HG02610 (cell line): ENCODE data around the gene DOCK4.

Experiments used
- ATAC-seq: cut with Tn5 transposase; IDR thresholded peaks from one replicate; pipeline ENCODE4 v1.9.1; 2021; ENCODE audit warnings: mild to moderate bottlenecking, moderate library complexity; ENCODE audit not compliant: unreplicated experiment

DOCK4 gene

DNA sequence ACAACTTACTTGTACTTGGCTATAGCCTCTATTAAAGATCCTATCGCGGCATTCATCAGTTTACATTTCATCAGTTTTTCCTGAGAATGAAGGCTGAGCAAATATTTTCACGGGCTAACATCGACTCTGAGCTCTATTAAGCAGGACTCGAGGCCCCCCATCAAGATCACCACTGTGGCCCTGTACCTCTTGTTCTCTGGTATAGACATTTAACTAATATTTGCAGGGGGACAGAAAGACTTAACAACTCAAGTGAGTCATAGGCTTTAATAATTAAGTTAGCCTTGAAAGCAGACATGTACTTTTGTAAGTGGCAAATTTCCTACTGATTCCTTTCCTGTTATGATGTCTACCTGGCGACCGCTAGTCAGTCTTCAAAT, 45.4 kb downstream of the DOCK4 start:
- ATAC-seq, result no peak

DNA sequence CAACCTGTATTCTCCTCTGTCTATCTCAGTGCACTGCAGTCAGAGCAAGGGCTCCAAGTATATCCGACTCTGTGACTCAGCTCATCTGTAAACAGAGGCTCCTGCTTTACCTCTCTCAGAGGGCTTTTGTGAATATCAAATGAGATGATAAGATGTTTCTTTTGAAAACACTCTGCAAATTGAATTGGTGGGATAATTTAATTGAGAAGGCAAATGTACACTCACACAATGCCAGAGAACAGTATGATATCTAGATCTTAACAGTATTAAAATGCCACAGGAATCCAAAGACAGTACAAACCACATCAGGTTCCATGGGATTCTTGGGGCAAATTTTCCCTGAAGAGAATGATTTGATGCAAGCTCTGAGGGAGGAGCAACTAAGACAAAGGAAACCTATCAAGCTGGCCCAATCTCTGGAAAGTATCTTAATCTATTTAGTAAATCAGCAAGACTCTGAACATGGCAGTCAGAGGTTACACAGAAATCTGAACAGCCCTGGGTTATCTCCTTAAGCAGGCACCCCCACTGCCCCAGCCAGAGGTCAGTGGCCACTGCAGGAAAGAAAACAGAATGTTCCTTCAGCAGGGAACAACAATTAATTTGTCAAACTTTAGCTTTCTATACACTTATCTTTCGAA, 45.9 kb downstream of the DOCK4 start:
- ATAC-seq, result no peak

- no peak for ATAC-seq
Observed at GRCh38 chr7:112159351-112159750, 46.8 kb downstream of the DOCK4 start.

DNA sequence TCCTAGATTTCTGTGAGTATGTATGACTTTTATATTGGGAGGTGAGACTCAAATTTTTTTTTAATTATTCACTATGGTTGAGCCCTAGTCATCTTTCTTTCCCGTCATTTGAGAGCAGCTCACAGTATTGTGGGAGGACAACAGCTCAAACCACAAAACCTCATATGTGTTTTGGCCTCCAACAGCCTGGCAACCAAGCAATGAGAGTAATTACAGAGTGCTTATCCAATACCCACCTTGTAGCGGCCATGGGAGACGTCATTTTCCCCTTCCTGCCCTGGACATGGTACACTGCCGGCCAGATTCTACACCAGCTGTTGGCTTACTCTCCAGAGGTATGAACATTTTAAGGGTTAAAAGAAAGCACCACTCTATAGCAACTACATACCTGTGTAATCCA, 49.1 kb downstream of the DOCK4 start:
- no peak for ATAC-seq

DNA sequence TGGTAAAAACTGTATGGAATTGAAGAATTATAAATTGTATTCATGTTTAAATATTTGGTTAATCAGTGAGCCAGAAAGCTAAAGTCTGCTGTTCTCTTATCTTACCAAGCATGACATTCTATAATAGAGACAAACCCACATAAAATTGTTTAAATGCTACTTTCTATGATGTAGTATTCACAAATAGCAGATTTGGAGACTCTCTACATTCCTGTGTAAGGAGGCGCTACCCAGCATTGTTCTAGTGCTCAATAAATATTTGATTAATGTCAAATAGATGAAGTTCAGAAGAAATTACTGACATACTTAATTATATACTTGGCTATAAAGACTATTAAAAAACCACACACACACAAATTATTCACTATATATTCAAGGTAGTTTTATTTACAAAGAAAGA, 49.8 kb downstream of the DOCK4 start:
- no peak for ATAC-seq

GRCh38 chr7:112154690-112155089, 51.5 kb downstream of the DOCK4 start:
- no peak for ATAC-seq

DNA sequence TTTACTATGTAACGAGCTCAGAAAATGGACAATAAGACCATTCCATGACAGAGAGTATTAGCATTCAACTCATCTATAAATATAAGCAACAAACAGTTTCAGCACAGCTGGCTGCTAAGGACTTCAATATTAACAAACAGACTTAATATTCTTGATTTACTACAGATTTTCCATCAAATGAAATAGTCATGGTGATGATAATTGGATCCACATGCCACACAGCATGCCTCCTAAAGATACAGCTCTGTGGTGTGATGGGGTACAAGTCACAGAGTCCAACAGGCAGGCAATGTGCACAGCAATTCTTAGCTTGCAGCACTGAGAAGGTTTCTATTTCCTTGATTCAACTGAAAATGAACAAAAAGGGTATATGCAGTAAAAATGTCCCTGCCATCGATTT, 54.0 kb downstream of the DOCK4 start:
- no peak for ATAC-seq

DNA sequence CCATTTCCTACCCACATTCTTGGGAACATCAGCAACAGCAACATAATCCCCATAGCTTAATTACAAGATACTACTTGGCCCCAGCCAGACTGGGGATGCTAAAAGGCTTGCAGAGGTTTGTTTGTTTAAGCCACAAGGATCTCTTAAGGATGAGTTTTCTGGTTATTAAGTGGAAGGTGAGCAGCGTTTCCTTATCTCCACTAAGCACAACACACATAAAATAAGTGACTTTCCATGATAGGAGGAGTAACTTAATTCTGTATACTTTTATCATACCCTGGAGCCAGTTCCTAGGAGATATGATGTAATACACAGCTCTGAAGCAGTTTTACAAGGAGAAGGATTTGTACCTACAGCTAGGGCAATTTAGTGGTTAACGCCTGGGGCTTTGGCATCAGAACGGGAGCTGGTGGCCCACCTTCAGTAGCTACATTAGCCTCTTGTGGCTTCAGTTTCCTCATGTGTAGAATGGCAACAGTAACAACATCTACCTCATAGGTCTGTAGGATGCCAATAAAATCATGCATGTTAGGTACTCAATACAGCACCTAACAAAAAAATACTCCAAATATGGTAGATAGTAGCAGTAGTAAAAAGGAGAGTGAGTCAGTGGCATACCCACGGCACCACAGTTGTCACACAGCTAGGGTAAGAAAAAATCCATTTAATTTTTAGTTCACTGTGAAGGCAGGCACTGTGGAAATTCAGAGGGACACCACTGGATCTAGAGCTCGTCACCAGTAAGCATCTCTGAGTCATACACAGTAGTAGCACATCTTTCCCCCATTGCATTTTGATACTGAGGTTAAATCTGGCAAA, 55.2 kb downstream of the DOCK4 start:
- ATAC-seq, result no peak

DNA sequence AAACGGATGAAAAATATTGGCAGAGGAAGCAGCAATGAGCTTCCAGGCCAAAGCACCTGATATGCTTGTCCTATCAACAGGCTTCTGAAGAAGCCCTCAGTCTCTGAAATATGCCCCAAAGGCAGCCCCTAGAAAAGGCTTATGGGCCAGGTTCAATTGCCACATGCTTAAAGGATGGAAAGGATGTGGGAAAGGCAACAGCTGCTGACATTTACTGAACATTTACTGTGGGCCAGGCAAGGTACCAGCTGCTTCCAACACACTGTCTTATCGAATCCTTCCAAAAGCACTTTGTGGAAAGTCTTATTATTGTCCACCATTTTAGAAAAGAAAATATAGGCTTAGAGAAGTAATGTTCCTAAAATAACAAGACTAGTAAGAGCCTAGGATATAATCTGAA, 56.5 kb downstream of the DOCK4 start:
- no peak for ATAC-seq

DNA sequence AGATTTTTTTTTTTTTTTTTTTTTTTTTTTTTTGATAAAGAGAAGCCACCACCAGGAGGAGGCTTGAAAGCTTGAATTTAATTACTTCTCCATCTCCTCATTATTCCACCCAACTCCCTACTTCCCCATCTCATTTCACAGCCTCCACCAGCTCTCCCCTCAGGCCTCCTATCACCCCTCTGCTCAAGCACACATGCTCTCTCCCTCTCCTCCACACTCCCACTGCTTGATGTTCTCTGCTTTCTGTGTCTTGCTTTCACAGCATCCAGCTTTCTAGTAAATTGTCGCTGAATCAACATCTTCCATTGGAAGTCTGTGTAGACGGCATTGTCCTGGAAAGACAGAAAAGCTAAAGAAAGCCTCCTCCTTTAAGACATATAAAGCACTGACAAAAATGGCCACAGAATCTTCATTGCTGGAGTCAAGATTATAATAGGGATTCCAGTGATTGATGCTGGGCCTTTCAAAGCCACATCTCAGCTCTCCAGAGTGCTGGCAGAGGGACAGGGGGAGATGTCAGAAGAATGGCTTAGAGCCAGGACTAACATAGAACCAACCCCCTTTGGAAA, 58.3 kb downstream of the DOCK4 start:
- ATAC-seq, result no peak

DNA sequence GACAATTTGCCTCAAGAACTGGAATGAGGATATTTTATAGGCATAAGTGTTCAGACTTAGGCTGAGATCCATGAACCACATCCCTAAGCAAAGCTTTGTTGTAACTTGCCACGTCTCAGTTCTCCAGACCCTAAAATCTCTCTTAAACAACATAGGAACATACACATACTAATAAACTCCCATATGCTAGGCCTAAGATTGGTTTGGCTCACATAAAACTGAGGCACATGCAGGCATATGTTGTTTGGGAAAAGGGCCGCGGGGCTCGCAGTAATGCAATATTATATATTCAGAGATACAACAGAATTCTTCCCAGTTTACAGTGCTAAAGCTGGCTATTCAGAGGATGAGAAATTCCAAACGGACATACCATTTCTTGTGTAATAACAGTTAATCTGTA, 61.0 kb downstream of the DOCK4 start:
- no peak for ATAC-seq

DNA sequence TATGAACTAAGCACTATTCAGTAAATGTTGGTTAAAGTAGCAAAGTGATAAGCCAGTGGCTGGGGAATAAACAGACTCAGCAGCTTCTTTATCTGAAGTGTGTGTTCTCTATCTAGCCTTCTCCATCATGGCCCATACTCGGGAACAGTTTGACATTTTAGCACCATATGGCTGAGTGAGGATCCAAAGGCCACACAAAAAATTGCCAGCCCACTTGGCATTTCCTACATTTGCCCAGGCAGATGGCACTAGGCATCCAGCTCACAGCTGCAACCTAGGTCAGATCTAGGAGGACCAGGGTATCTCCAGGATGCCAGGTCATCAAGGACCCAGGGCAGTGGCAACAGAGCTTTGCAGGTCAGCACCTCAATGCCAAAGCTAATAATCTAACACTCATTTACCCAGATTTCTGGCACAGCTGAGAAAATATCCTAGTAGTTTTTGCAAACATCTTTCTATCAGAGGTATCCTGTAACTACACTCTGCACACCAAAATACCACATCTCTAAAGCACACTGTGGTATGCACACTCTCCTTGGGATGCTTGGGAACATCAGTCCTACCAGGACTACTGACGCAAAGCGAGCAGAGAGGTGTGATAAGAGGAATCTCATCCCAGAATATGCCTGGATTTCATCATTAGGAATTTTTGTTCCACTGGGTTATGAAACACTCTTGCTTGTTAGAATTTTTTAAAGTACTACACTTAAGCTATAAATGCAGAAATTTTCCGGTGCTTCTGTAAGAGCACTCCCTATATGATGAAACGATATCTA, 61.7 kb downstream of the DOCK4 start:
- no peak for ATAC-seq

- no peak for ATAC-seq
Observed at GRCh38 chr7:112143582-112143981, 62.6 kb downstream of the DOCK4 start.

GRCh38 chr7:112143136-112143535, 63.1 kb downstream of the DOCK4 start:
- ATAC-seq, result no peak

DNA sequence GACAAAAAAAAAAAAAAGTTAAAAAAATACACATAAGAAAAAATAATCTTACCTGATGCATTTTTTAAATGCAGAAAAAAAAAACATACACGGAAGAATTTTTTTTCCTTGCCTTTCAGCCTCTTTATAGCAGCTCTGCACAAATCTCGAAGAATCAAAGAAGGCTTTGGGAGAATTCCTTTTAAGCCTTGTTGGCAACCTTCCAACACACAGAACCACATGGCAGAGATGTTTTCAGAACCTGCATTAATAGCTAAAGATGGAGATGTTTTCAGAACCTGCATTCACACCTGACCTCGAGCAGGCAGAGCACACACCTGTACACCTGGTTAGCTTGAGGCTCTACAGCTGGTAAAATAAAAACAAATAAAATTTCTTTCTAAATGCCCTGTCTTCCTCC, 65.6 kb downstream of the DOCK4 start:
- no peak for ATAC-seq

DNA sequence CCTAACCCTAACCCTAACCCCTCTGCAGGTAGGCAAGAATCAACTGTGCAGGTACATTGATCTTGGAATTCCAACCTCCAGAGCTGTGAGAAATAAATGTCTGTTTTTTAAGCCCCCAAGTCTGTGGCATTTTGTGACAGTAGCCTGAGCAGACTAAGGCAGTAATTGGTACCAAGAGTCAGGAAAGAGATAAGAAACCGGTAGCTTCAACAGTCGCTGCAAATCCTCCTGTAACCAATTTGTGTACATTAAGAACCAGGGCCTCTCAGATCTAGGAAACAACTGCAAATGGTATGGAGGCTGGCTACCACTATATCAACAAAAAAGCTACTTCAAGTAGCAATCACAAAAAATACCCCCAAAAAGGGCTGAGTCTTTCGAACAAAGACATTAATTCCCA, 67.3 kb downstream of the DOCK4 start:
- no peak for ATAC-seq

- no peak for ATAC-seq
Observed at GRCh38 chr7:112138325-112138852, 67.8 kb downstream of the DOCK4 start.

DNA sequence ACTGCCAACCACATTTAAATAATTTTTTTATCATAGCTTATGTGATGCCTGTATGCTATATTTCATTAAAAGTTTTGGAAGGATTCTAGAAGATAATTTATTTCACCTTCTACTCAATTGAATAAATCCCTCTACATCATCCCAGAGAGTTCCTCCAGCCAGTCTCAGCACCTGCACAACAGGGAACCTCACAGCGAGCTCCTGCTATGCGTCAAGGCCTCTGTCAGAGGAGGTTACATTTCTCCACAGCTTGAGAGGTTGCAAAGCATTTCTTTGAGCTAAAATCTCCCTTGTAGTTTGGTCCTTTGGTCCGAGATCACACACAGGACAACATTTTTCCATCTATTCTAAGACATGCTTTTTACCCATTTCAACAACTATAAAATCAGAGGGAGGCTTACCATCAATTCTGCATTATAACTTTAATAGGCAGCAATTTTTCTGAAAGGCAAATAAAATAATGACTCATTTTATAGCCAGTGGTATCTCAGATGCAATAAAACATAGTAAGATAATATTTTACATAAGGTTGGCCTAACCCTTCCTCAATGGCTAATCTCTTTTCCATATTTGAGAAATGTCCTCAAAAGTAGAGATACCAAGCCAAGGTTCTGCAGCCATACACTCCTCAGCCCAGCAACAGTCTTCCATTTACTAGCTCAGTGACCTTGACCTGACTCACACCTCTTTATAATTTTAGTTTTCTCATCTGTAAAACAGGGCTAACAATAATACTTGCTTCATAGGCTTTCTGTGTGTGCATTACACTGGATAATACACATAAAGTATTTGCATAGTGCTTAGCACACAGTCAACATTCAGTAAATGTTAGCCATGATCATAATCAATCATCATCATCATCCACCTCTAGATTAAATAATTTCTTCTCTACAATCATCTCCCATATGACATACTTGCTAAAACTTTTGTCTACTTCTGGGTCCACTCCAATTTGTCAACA, 68.8 kb downstream of the DOCK4 start:
- no peak for ATAC-seq

- ATAC-seq, result no peak
Observed at GRCh38 chr7:112136271-112137008, 69.8 kb downstream of the DOCK4 start.

- ATAC-seq, result no peak
Observed at GRCh38 chr7:112135815-112136214, 70.4 kb downstream of the DOCK4 start.
